HepG2 (cell line): ENCODE measurements around the gene CEP78. TPM values are rescaled to one million over a fixed set of nuclear protein-coding genes. Genes with fewer than 3 reads are reported as not detected.
A peak's percentile ranks its signal among the peaks of the same experiment; 100 is the strongest.

Source experiments
- ATM ChIP-seq: fragments of 450-650 bp; IDR thresholded peaks from 2 replicates; pipeline ENCODE4 v1.7.1; 2017; ENCODE audit warnings: mild to moderate bottlenecking, borderline replicate concordance
- CHD2 ChIP-seq: IDR thresholded peaks from 2 replicates; pipeline ENCODE4 v1.6.1; 2011; ENCODE audit warnings: low read depth, low read length, improper control_type of control experiment
- DDIT3 ChIP-seq: sonication (generic); formaldehyde crosslinking; IDR thresholded peaks from 2 replicates; pipeline ENCODE4 v1.4.0; 2020; ENCODE audit warnings: mild to moderate bottlenecking, missing genetic modification reagents
- EHMT2 ChIP-seq: fragments of 200-600 bp; sonication (generic); IDR thresholded peaks from 2 replicates; pipeline ENCODE4 v1.7.0; 2017; ENCODE audit warnings: antibody characterized with exemption, low read depth, low read length, borderline replicate concordance
- ELF4 ChIP-seq: sonication (generic); formaldehyde crosslinking; IDR thresholded peaks from 2 replicates; pipeline ENCODE4 v1.5.0; 2020; ENCODE audit warnings: missing genetic modification reagents, mild to moderate bottlenecking, moderate library complexity, borderline replicate concordance
- IRF1 ChIP-seq: sonication (generic); formaldehyde crosslinking; IDR thresholded peaks from 2 replicates; pipeline ENCODE4 v1.4.0; 2020; ENCODE audit warnings: low read depth, mild to moderate bottlenecking, missing genetic modification reagents
- MXD1 ChIP-seq: sonication (generic); formaldehyde crosslinking; IDR thresholded peaks from 2 replicates; pipeline ENCODE4 v1.4.0; 2020; ENCODE audit warnings: mild to moderate bottlenecking, missing genetic modification reagents
- NCOA2 ChIP-seq: sonication (generic); formaldehyde crosslinking; IDR thresholded peaks from 2 replicates; pipeline ENCODE4 v1.8.0; 2022; ENCODE audit warnings: inconsistent platforms
- RXRA ChIP-seq: sonication (generic); formaldehyde crosslinking; IDR thresholded peaks from 2 replicates; pipeline ENCODE4 v1.5.1; 2020; ENCODE audit warnings: missing genetic modification reagents
- SNAI1 ChIP-seq: sonication (generic); formaldehyde crosslinking; IDR thresholded peaks from 2 replicates; pipeline ENCODE4 v1.5.0; 2020; ENCODE audit warnings: mild to moderate bottlenecking, missing genetic modification reagents, borderline replicate concordance
- SRSF9 ChIP-seq: fragments of 200-400 bp; formaldehyde crosslinking; IDR thresholded peaks from 2 replicates; pipeline ENCODE4 v1.6.1; 2018; ENCODE audit warnings: borderline replicate concordance, mild to moderate bottlenecking, low read depth, low read length; ENCODE audit not compliant: insufficient read depth, poor library complexity, severe bottlenecking
- SSRP1 ChIP-seq: IDR thresholded peaks from 2 replicates; pipeline ENCODE4 v1.6.1; 2016; ENCODE audit warnings: control low read depth
- TFDP2 ChIP-seq: sonication (generic); formaldehyde crosslinking; IDR thresholded peaks from 2 replicates; pipeline ENCODE4 v1.4.0; 2020; ENCODE audit warnings: missing genetic modification reagents
- THAP7 ChIP-seq: sonication (generic); formaldehyde crosslinking; IDR thresholded peaks from 2 replicates; pipeline ENCODE4 v1.8.1; 2023; ENCODE audit warnings: mild to moderate bottlenecking, missing genetic modification reagents
- ZBTB7A ChIP-seq: sonication (generic); formaldehyde crosslinking; IDR thresholded peaks from 2 replicates; pipeline ENCODE4 v1.8.0; 2022; ENCODE audit warnings: mild to moderate bottlenecking, missing genetic modification reagents
- ZNF205 ChIP-seq: IDR thresholded peaks from 2 replicates; pipeline ENCODE4 v1.6.1; 2018; ENCODE audit warnings: missing biosample characterization, missing genetic modification reagents
- ZNF3 ChIP-seq: IDR thresholded peaks from 2 replicates; pipeline ENCODE4 v1.7.0; 2017; ENCODE audit warnings: inconsistent platforms
- ZNF30 ChIP-seq: sonication (generic); formaldehyde crosslinking; IDR thresholded peaks from 2 replicates; pipeline ENCODE4 v1.5.0; 2020; ENCODE audit warnings: mild to moderate bottlenecking, missing genetic modification reagents
- ZNF33B ChIP-seq: sonication (generic); formaldehyde crosslinking; IDR thresholded peaks from 2 replicates; pipeline ENCODE4 v1.5.1; 2020; ENCODE audit warnings: mild to moderate bottlenecking, missing genetic modification reagents
- ZNF441 ChIP-seq: sonication (generic); formaldehyde crosslinking; IDR thresholded peaks from 2 replicates; pipeline ENCODE4 v1.7.0; 2021; ENCODE audit warnings: missing genetic modification reagents, borderline replicate concordance
- ZNF512B ChIP-seq: sonication (generic); formaldehyde crosslinking; IDR thresholded peaks from 2 replicates; pipeline ENCODE4 v1.5.1; 2020; ENCODE audit warnings: missing genetic modification reagents, mild to moderate bottlenecking, borderline replicate concordance
- ZNF530 ChIP-seq: sonication (generic); formaldehyde crosslinking; IDR thresholded peaks from 2 replicates; pipeline ENCODE4 v1.5.0; 2020; ENCODE audit warnings: low read depth, mild to moderate bottlenecking, missing genetic modification reagents
- ZNF704 ChIP-seq: sonication (generic); formaldehyde crosslinking; IDR thresholded peaks from 2 replicates; pipeline ENCODE4 v1.8.1; 2023; ENCODE audit warnings: mild to moderate bottlenecking, inconsistent platforms, moderate library complexity, missing genetic modification reagents, borderline replicate concordance
- ZNF768 ChIP-seq: sonication (generic); formaldehyde crosslinking; IDR thresholded peaks from 2 replicates; pipeline ENCODE4 v1.4.0; 2020; ENCODE audit warnings: missing genetic modification reagents
- polyA plus RNA-seq, 8 experiments: library from polyadenylated mRNA; depleted of rRNA in 3 of 8; stranded (reverse) in 7 of 8; unstranded in 1 of 8; fragments of >200 nt; fragmentation: Illumina TruSeq in 4 of 8; extraction: Trizol in 4 of 8; gene quantifications; 2 replicates each; pipeline versions ENCODE4 v1.2.1 to v1.2.3, GENCODE V29; 2011 to 2016; ENCODE audit warnings: low read depth in 4 of 8, missing spikeins in 1 of 8, mixed read lengths in 1 of 8; ENCODE audit not compliant: insufficient read depth in 1 of 8
- total RNA-seq, 5 experiments: library from RNA; depleted of rRNA; stranded (reverse); fragments of >200 nt; fragmentation: Illumina TruSeq; extraction: Trizol; gene quantifications; 2 replicates each; pipeline ENCODE4 v1.2.3, GENCODE V29; 2016; ENCODE audit warnings: low read depth in 1 of 5

The CEP78 gene
- total and polyA plus RNA-seq, 2 of the 13 experiments (the other 11 are each of a cell fraction or from before 2014, with no cell fraction given), result 5.1 to 30.8 TPM

GRCh38 chr9:78286946-78287388 is 51.1 kb downstream of the CEP78 start (continued):
- TF ChIP-seq SSRP1 (no peak), ZNF768 (CRISPR knock-in tag) (no peak), ATM (no peak), DDIT3 (CRISPR knock-in tag) (no peak), ZNF704 (no peak), EHMT2 (no peak; the same call in 1 of the 2 replicates), ZNF33B (0 out of 2 replicates have a peak, but pooled peaks have one; percentile 42), ZNF441 (CRISPR knock-in tag) (peak; percentile 26; the same call in 1 of the 2 replicates), THAP7 (no peak), ZBTB7A (CRISPR knock-in tag) (no peak), ZNF30 (CRISPR knock-in tag) (no peak), ZNF512B (CRISPR knock-in tag) (no peak), MXD1 (no peak), RXRA (CRISPR knock-in tag) (peak; percentile 78; the same call in 1 of the 2 replicates), CHD2 (no peak), ELF4 (CRISPR knock-in tag) (no peak), ZNF205 (CRISPR knock-in tag) (peak; percentile 31; the same call in 1 of the 2 replicates), IRF1 (no peak), SRSF9 (no peak), TFDP2 (CRISPR knock-in tag) (no peak), SNAI1 (CRISPR knock-in tag) (no peak), NCOA2 (CRISPR knock-in tag) (peak; percentile 91), ZNF530 (CRISPR knock-in tag) (no peak), ZNF3 (CRISPR knock-in tag) (peak; percentile 34; the same call in 1 of the 2 replicates)
